GM12878 (cell line): ENCODE results near the gene SP2. TPM values are rescaled to one million over a fixed set of nuclear protein-coding genes. Genes with fewer than 3 reads are reported as not detected.

Experiments
- ATAC-seq: fragments of 200-7000 bp; cut with Tn5 transposase; 3 replicates; pipeline ENCODE4 v1.9.1; 2020; ENCODE audit warnings: mild to moderate bottlenecking, moderate library complexity
- BruUV-seq: library from RNA; stranded (reverse); fragments of 400-500 nt; replicated peaks from 2 replicates; lab custom pipeline; 2021; lab: Mats Ljungman, UMichigan
- CTCF ChIA-PET: fragments of 300-600 bp; sonication (Branson Sonifier 250); formaldehyde crosslinking; extraction: SDS; loops from one replicate; lab custom pipeline; 2021; ENCODE audit warnings: inconsistent platforms; lab: Yijun Ruan, JAX
- POLR2A ChIA-PET: fragments of 350-600 bp; formaldehyde crosslinking; extraction: SDS; loops from one replicate; lab custom pipeline; 2021; ENCODE audit warnings: inconsistent platforms; lab: Charles Lee
- RAD21 ChIA-PET: fragments of 300-600 bp; sonication (Branson Sonifier 250); formaldehyde crosslinking; loops from one replicate; lab custom pipeline; 2023; ENCODE audit warnings: antibody characterized with exemption; ENCODE audit not compliant: unreplicated experiment; lab: Charles Lee
- SMC1A ChIA-PET: fragments of 300-600 bp; sonication (Branson Sonifier 250); formaldehyde crosslinking; loops from one replicate; lab custom pipeline; 2023; ENCODE audit not compliant: unreplicated experiment, uncharacterized antibody; lab: Charles Lee
- DNase-seq: peaks from one replicate; pipeline ENCODE4 v3.0.0-alpha.2; 2011; ENCODE audit warnings: low read depth, low spot score
- FAIRE-seq: peaks from 3 replicates; lab custom pipeline; 2011; peaks lifted over from hg19 to GRCh38; lab: Jason Lieb, UNC
- H2AFZ ChIP-seq: 2 replicates; pipeline ENCODE4 v1.6.0; 2011; ENCODE audit warnings: low read depth, low read length, control low read depth; ENCODE audit not compliant: control insufficient read depth
- H3K27ac ChIP-seq: 2 replicates; pipeline ENCODE4 v1.5.1; 2011; ENCODE audit warnings: control low read depth; ENCODE audit not compliant: control insufficient read depth, insufficient read depth
- H3K27me3 ChIP-seq, 2 experiments: replicated peaks in 1 of 2; 2 replicates each; pipeline versions ENCODE4 v1.6.0 to v1.6.1; 2011; ENCODE audit warnings: low read length in 1 of 2; ENCODE audit not compliant: control insufficient read depth in 2 of 2, insufficient read depth in 2 of 2
- H3K36me3 ChIP-seq, 2 experiments: 2 replicates each; pipeline ENCODE4 v1.5.1; 2011; ENCODE audit warnings: low read length in 1 of 2; ENCODE audit not compliant: control insufficient read depth in 2 of 2, insufficient read depth in 2 of 2
- H3K4me1 ChIP-seq: 2 replicates; pipeline ENCODE4 v1.6.1; 2011; ENCODE audit warnings: mild to moderate bottlenecking, low read length, moderate library complexity, mixed read lengths; ENCODE audit not compliant: control insufficient read depth, insufficient read depth
- H3K4me2 ChIP-seq: 2 replicates; pipeline ENCODE4 v1.6.0; 2011; ENCODE audit warnings: control low read depth; ENCODE audit not compliant: control insufficient read depth, insufficient read depth
- H3K4me3 ChIP-seq: fragments of 200-600 bp; sonication (generic); 2 replicates; pipeline ENCODE4 v1.5.1; 2016
- H3K79me2 ChIP-seq: 2 replicates; pipeline ENCODE4 v1.6.0; 2011; ENCODE audit warnings: low read length; ENCODE audit not compliant: control insufficient read depth, insufficient read depth
- H3K9ac ChIP-seq: 2 replicates; pipeline ENCODE4 v1.8.0; 2011; ENCODE audit warnings: low read length, control low read depth, mixed read lengths; ENCODE audit not compliant: control insufficient read depth, insufficient read depth
- H3K9me3 ChIP-seq: replicated peaks from 3 replicates; pipeline ENCODE4 v1.5.1; 2011; ENCODE audit warnings: mild to moderate bottlenecking, low read length; ENCODE audit not compliant: control insufficient read depth, insufficient read depth
- H4K20me1 ChIP-seq: 2 replicates; pipeline ENCODE4 v1.6.0; 2011; ENCODE audit not compliant: control insufficient read depth, insufficient read depth
- ATF2 ChIP-seq: IDR thresholded peaks from 2 replicates; pipeline ENCODE4 v1.6.1; 2012; ENCODE audit warnings: low read length, inconsistent platforms
- BCL3 ChIP-seq: IDR thresholded peaks from 2 replicates; pipeline ENCODE4 v1.6.1; 2011; ENCODE audit warnings: borderline replicate concordance, low read depth, mild to moderate bottlenecking, moderate library complexity, low read length; ENCODE audit not compliant: insufficient read depth, poor library complexity, severe bottlenecking
- GATAD2B ChIP-seq: fragments of 450-650 bp; conservative IDR thresholded peaks from 2 replicates; pipeline ENCODE4 v1.6.1; 2017; ENCODE audit warnings: low read depth, mild to moderate bottlenecking, moderate library complexity
- JUND ChIP-seq: IDR thresholded peaks from 2 replicates; pipeline ENCODE4 v1.6.1; 2012; ENCODE audit warnings: low read depth, mild to moderate bottlenecking, low read length, improper control_type of control experiment, moderate library complexity
- SUPT20H ChIP-seq: IDR thresholded peaks from 2 replicates; pipeline ENCODE4 v1.6.1; 2011; ENCODE audit warnings: low read depth, mild to moderate bottlenecking, low read length, moderate library complexity, borderline replicate concordance; ENCODE audit not compliant: control insufficient read depth
- TCF12 ChIP-seq: IDR thresholded peaks from 2 replicates; pipeline ENCODE4 v1.6.1; 2011; ENCODE audit warnings: low read depth, mild to moderate bottlenecking, low read length
- ZBTB4 ChIP-seq: fragments of 450-650 bp; formaldehyde crosslinking; IDR thresholded peaks from 2 replicates; pipeline ENCODE4 v1.4.0; 2022; ENCODE audit warnings: mild to moderate bottlenecking, moderate library complexity
- ZNF622 ChIP-seq: fragments of 450-650 bp; IDR thresholded peaks from 2 replicates; pipeline ENCODE4 v1.6.1; 2017; ENCODE audit warnings: mild to moderate bottlenecking, inconsistent platforms
- WGBS: methylation state at CpG from one replicate; pipeline ENCODE4 v1.1.6; 2016; ENCODE audit warnings: low lambda C conversion rate; ENCODE audit not compliant: insufficient replicate concordance, insufficient coverage; ENCODE audit errors: missing lambda C conversion rate; 5-methylcytosine and 5-hydroxymethylcytosine counted together
- in situ Hi-C: fragments of 300-500 bp; cut with MboI; formaldehyde crosslinking; loops from 9 replicates; pipeline ENCODE4 v1.14.3; 2018; ENCODE audit warnings: mixed read lengths
- intact Hi-C: fragments of 100-400 bp; cut with micrococcal nuclease; formaldehyde crosslinking; loops from one replicate; pipeline ENCODE4 v1.14.2; 2022; ENCODE audit not compliant: unreplicated experiment
- polyA plus RNA-seq, 11 experiments: library from polyadenylated mRNA; depleted of rRNA in 4 of 11; unstranded in 6 of 11; stranded (reverse) in 5 of 11; fragments of >200 nt; fragmentation: Nextera tagmentation in 4 of 11; fragmentation: Illumina TruSeq in 1 of 11; extraction: Ambion mirVana in 4 of 11; extraction: Trizol in 1 of 11; gene quantifications; 1 replicate in 1 of 11; 2 replicates in 10 of 11; pipeline versions ENCODE4 v1.2.1 to v1.2.3, GENCODE V29; 2011 to 2016; ENCODE audit warnings: inconsistent platforms in 2 of 11, missing spikeins in 2 of 11, low read depth in 1 of 11
- total RNA-seq, 4 experiments: library from RNA; depleted of rRNA in 3 of 4; stranded (reverse); fragments of >200 nt in 3 of 4; fragmentation: Illumina TruSeq in 1 of 4; extraction: Trizol in 1 of 4; gene quantifications; 2 replicates each; pipeline versions ENCODE4 v1.2.1 to v1.2.3, GENCODE V29; 2013 to 2021

The SP2 gene
- total and polyA plus RNA-seq, 10 of the 15 experiments (the other 5 are each of a cell fraction or from before 2014, with no cell fraction given) = 1.2 to 19.1 (median 4.8) TPM

GRCh38 chr17:47873200-47874090 is 22.6 kb upstream of the SP2 start:
- CTCF ChIA-PET = interaction anchor here (1.1 to 1.8 kb wide), 2 partner anchors 29 to 31 kb away, joined by 3 to 9 read pairs; no protein-coding TSS in a partner anchor

More at GRCh38 chr17:47873200-47874090, 22.6 kb upstream of the SP2 start:
- peaks cover under 1 to 10% of the 10 kb centered on the region in 2 experiments for H3K27me3 ChIP-seq
- in situ Hi-C loops (no loop called here), intact Hi-C loops (no loop called here)
- ChIA-PET SMC1A (interaction anchor here (1.2 kb wide), 1 partner anchor 31 kb away, joined by 3 read pairs; no protein-coding TSS in a partner anchor), RAD21 (no interaction called here), POLR2A (interaction anchor here (0.7 kb wide), 1 partner anchor 9 kb away, joined by 3 read pairs; no protein-coding TSS in a partner anchor)
- FAIRE-seq (no peak), ATAC-seq (no peak), DNase-seq (no peak)
- H3K79me2 ChIP-seq = no peaks in the 10 kb centered on the region
- H3K9ac ChIP-seq = no peak overlapping the region
- BruUV-seq = no TSS peak
- H3K4me1 ChIP-seq = peaks cover 6% of the 10 kb centered on the region; the same call in 1 of the 2 replicates
- no peak overlapping the region for H3K27ac ChIP-seq
- H3K9me3 ChIP-seq = no peaks in the 10 kb centered on the region
- no peaks in the 10 kb centered on the region for H3K36me3 ChIP-seq
- H2AFZ ChIP-seq = no peak overlapping the region
- no peak overlapping the region for H3K4me2 ChIP-seq
- WGBS = 43% methylated on average over 4 of the region's 4 CpGs
- H3K4me3 ChIP-seq = no peak overlapping the region
- TF ChIP-seq ZNF622 (no peak), GATAD2B (no peak), TCF12 (no peak), SUPT20H (no peak), JUND (no peak), ATF2 (no peak), ZBTB4 (CRISPR knock-in tag) (no peak), BCL3 (no peak)
- no peaks in the 10 kb centered on the region for H4K20me1 ChIP-seq
